HEK293T (cell line): ENCODE results near the gene PALS2.

Experiments
- CTCF ChIA-PET: fragments of 350-600 bp; formaldehyde crosslinking; extraction: SDS; loops from one replicate; lab custom pipeline; 2021; ENCODE audit warnings: antibody characterized with exemption, inconsistent platforms; lab: Yijun Ruan, JAX
- POLR2A ChIA-PET: fragments of 350-600 bp; formaldehyde crosslinking; extraction: SDS; loops from one replicate; lab custom pipeline; 2020; ENCODE audit warnings: antibody characterized with exemption, inconsistent platforms; lab: Yijun Ruan, JAX
- DNase-seq: peaks from one replicate; pipeline ENCODE4 v3.0.0; 2012; ENCODE audit warnings: mixed read lengths; ENCODE audit errors: extremely low spot score
- ARNT ChIP-seq: fragments of 450-650 bp; IDR thresholded peaks from 2 replicates; pipeline ENCODE4 v1.6.1; 2017; ENCODE audit warnings: mild to moderate bottlenecking
- BHLHE40 ChIP-seq: fragments of 450-650 bp; IDR thresholded peaks from 2 replicates; pipeline ENCODE4 v1.6.1; 2016; ENCODE audit warnings: mild to moderate bottlenecking, moderate library complexity, borderline replicate concordance
- CTBP1 ChIP-seq: fragments of 450-650 bp; IDR thresholded peaks from 2 replicates; pipeline ENCODE4 v1.6.1; 2016; ENCODE audit warnings: borderline replicate concordance
- ELF4 ChIP-seq: fragments of 450-650 bp; IDR thresholded peaks from 2 replicates; pipeline ENCODE4 v1.6.1; 2017; ENCODE audit warnings: antibody characterized with exemption
- FOXA1 ChIP-seq: fragments of 450-650 bp; IDR thresholded peaks from 2 replicates; pipeline ENCODE4 v1.6.1; 2016; ENCODE audit warnings: mild to moderate bottlenecking
- FOXK2 ChIP-seq: fragments of 450-650 bp; IDR thresholded peaks from 2 replicates; pipeline ENCODE4 v1.6.1; 2016; ENCODE audit warnings: mild to moderate bottlenecking
- FOXM1 ChIP-seq: fragments of 450-650 bp; IDR thresholded peaks from 2 replicates; pipeline ENCODE4 v1.6.1; 2017; ENCODE audit warnings: mild to moderate bottlenecking, borderline replicate concordance
- HDGF ChIP-seq: fragments of 450-650 bp; IDR thresholded peaks from 2 replicates; pipeline ENCODE4 v1.6.1; 2017; ENCODE audit warnings: antibody characterized with exemption, borderline replicate concordance
- L3MBTL2 ChIP-seq: fragments of 450-650 bp; conservative IDR thresholded peaks from 2 replicates; pipeline ENCODE4 v1.6.1; 2016; ENCODE audit warnings: mild to moderate bottlenecking
- LEF1 ChIP-seq: fragments of 450-650 bp; IDR thresholded peaks from 2 replicates; pipeline ENCODE4 v1.6.1; 2017; ENCODE audit warnings: mild to moderate bottlenecking, borderline replicate concordance
- NFRKB ChIP-seq: fragments of 450-650 bp; IDR thresholded peaks from 2 replicates; pipeline ENCODE4 v1.6.1; 2016; ENCODE audit warnings: mild to moderate bottlenecking, moderate library complexity
- PKNOX1 ChIP-seq: fragments of 450-650 bp; IDR thresholded peaks from 2 replicates; pipeline ENCODE4 v1.6.1; 2016
- SP1 ChIP-seq: fragments of 450-650 bp; IDR thresholded peaks from 2 replicates; pipeline ENCODE4 v1.6.1; 2017
- SUZ12 ChIP-seq: fragments of 450-650 bp; IDR thresholded peaks from 2 replicates; pipeline ENCODE4 v1.6.1; 2016; ENCODE audit warnings: mild to moderate bottlenecking
- TARDBP ChIP-seq: fragments of 450-650 bp; IDR thresholded peaks from 2 replicates; pipeline ENCODE4 v1.6.1; 2016
- ZNF384 ChIP-seq: fragments of 450-650 bp; IDR thresholded peaks from 2 replicates; pipeline ENCODE4 v1.6.1; 2016

The PALS2 gene

GRCh38 chr7:24572997-24573553, at the start of gene PALS2:
Gene PALS2 (plus strand): TSS chr7:24573452. CDS start chr7:24623668, 50,216 bp downstream.
- peak; percentile 76 for DNase-seq
- ChIA-PET CTCF (interaction anchor here (0.6 kb wide), 1 partner anchor 9 kb away, joined by 3 read pairs; no protein-coding TSS in a partner anchor), POLR2A (interaction anchor here (0.5 to 0.7 kb wide), 2 partner anchors 20 to 32 kb away, joined by 3 read pairs; no protein-coding TSS in a partner anchor)
- no peak for TF ChIP-seq ARNT
- peak; percentile 80; the same call in 1 of the 2 replicates for TF ChIP-seq PKNOX1
- TF ChIP-seq HDGF: no peak
- no peak for TF ChIP-seq ZNF384
- TF ChIP-seq TARDBP: no peak

GRCh38 chr7:24531255-24531654, 42.0 kb upstream of the PALS2 start:
- POLR2A ChIA-PET: no interaction called here
- no peak for TF ChIP-seq LEF1
- no peak for TF ChIP-seq NFRKB
- TF ChIP-seq FOXK2: no peak
- no peak for TF ChIP-seq FOXM1
- TF ChIP-seq ZNF384: no peak
- no peak for TF ChIP-seq TARDBP
- no peak for TF ChIP-seq ARNT
- no peak for TF ChIP-seq L3MBTL2
- no peak for TF ChIP-seq BHLHE40
- TF ChIP-seq HDGF: no peak
- no peak for TF ChIP-seq CTBP1
- no peak for TF ChIP-seq SP1
- TF ChIP-seq FOXA1: no peak
- TF ChIP-seq ELF4: no peak
- TF ChIP-seq PKNOX1: no peak
- TF ChIP-seq SUZ12: no peak
- DNase-seq: no peak
- CTCF ChIA-PET: no interaction called here

GRCh38 chr7:24536682-24537081, 36.6 kb upstream of the PALS2 start:
- CTCF ChIA-PET: no interaction called here
- DNase-seq: no peak
- TF ChIP-seq FOXA1 (no peak), PKNOX1 (0 out of 2 replicates have a peak, but pooled peaks have one; percentile 10)
- POLR2A ChIA-PET: no interaction called here

GRCh38 chr7:24540956-24541355, 32.3 kb upstream of the PALS2 start:
- POLR2A ChIA-PET: no interaction called here
- CTCF ChIA-PET: no interaction called here
- DNase-seq: no peak
- no peak for TF ChIP-seq ELF4
- TF ChIP-seq SP1: no peak

GRCh38 chr7:24545215-24545614, 28.0 kb upstream of the PALS2 start:
- ChIA-PET POLR2A (no interaction called here), CTCF (no interaction called here)
- TF ChIP-seq LEF1: no peak
- DNase-seq: no peak

- POLR2A ChIA-PET: no interaction called here
- no peak for DNase-seq
- CTCF ChIA-PET: interaction anchor here (0.5 kb wide), 1 partner anchor 550 kb away, joined by 3 read pairs; no protein-coding TSS in a partner anchor
- TF ChIP-seq SUZ12 (no peak), ARNT (no peak), NFRKB (no peak), FOXK2 (no peak), ELF4 (no peak), FOXM1 (no peak), TARDBP (no peak), PKNOX1 (no peak), BHLHE40 (no peak), LEF1 (no peak), HDGF (no peak)
These were observed 24.9 kb upstream of the PALS2 start for GRCh38 chr7:24548390-24548789.

GRCh38 chr7:24549991-24550390, 23.3 kb upstream of the PALS2 start:
- no peak for TF ChIP-seq SUZ12
- TF ChIP-seq FOXM1: no peak
- TF ChIP-seq TARDBP: no peak
- no peak for TF ChIP-seq PKNOX1
- TF ChIP-seq CTBP1: no peak
- no peak for TF ChIP-seq ZNF384
- TF ChIP-seq LEF1: no peak
- TF ChIP-seq FOXK2: no peak
- TF ChIP-seq FOXA1: no peak
- TF ChIP-seq HDGF: no peak
- no peak for TF ChIP-seq NFRKB
- TF ChIP-seq ELF4: no peak
- no peak for TF ChIP-seq BHLHE40
- TF ChIP-seq ARNT: no peak
- no peak for TF ChIP-seq SP1
- TF ChIP-seq L3MBTL2: no peak
- POLR2A ChIA-PET: no interaction called here
- no peak for DNase-seq
- CTCF ChIA-PET: no interaction called here
